ENCODE measurements around the gene ZFAND3.

ZFAND3 gene

DNA sequence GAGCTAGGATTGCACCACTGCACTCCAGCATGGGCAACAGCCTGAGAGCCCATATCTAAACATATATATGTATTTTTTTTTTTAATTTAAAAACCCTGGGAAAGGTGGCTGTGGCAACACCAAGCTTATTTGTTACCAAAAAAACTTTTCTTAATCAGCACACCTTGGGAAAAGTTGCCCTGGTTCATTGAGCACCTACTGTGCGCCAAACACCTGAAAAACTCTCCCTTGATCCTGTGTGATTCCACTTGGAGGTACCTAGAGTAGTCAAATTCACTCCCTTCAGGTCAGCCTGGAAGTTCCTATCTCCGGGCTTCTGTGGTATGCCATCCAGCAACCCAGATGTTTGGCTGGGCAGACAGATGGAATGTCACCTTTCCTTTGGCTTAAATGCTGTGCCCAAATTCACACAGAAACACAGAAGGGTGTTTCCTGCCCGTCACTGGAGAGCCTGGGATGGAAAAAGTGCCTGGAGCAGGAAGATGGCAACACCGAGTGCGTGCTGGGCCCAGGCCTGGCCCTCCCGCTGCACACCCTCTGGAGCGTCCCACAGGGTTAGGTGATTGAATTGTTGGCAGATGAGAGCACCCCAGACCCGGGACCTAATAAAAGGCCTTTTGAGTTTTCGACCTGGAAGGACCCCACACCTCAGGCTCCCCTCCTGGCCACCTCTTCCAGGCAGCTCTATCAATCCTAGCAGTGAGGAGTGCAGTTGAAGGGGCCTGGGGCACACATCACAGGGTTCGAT, 337.5 kb downstream of the ZFAND3 start:
- DNase-seq: no peak
- H3K9me3 ChIP-seq: no peaks in the 10 kb centered on the region
- H3K27me3 ChIP-seq: no peaks in the 10 kb centered on the region
- no peak overlapping the region for H3K4me3 ChIP-seq (ENCODE audit: low read depth, low read length)
- TF ChIP-seq, protein P1, sequence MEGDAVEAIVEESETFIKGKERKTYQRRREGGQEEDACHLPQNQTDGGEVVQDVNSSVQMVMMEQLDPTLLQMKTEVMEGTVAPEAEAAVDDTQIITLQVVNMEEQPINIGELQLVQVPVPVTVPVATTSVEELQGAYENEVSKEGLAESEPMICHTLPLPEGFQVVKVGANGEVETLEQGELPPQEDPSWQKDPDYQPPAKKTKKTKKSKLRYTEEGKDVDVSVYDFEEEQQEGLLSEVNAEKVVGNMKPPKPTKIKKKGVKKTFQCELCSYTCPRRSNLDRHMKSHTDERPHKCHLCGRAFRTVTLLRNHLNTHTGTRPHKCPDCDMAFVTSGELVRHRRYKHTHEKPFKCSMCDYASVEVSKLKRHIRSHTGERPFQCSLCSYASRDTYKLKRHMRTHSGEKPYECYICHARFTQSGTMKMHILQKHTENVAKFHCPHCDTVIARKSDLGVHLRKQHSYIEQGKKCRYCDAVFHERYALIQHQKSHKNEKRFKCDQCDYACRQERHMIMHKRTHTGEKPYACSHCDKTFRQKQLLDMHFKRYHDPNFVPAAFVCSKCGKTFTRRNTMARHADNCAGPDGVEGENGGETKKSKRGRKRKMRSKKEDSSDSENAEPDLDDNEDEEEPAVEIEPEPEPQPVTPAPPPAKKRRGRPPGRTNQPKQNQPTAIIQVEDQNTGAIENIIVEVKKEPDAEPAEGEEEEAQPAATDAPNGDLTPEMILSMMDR (IDR thresholded peaks at IDR 0.05; ENCODE audit: low read depth, low read length): no peak
- peaks cover 14% of the 10 kb centered on the region; the same call in 1 of the 2 replicates for H3K36me3 ChIP-seq
- H3K4me1 ChIP-seq: no peaks in the 10 kb centered on the region

DNA sequence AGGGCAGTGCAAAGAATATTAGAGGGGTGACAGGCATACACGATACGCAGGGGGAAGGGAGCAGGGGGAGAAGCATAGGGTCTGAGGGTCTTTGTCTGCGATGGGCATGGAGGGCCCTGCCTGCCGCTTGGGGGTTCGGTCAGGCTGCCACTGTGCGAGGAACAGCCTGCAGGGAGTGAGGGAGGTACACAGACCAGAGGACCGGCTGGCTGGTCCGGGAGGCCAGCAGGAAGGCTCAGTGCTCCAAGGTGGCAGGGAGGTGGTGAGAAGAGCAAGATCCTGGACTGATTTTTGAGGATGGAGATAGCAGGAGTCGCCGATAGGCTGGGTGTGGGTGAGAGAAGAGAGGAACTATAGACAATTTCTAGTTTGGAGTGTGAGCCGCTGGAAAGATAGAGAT, 338.4 kb downstream of the ZFAND3 start:
- no peak overlapping the region for H3K4me3 ChIP-seq (ENCODE audit: low read depth, low read length)
- H3K4me1 ChIP-seq: no peaks in the 10 kb centered on the region
- no peaks in the 10 kb centered on the region for H3K27me3 ChIP-seq
- H3K9me3 ChIP-seq: no peaks in the 10 kb centered on the region
- peaks cover 5% of the 10 kb centered on the region; the same call in 1 of the 2 replicates for H3K36me3 ChIP-seq
- DNase-seq: no peak
- TF ChIP-seq, protein P1 (IDR thresholded peaks at IDR 0.05; ENCODE audit: low read depth, low read length): no peak

DNA sequence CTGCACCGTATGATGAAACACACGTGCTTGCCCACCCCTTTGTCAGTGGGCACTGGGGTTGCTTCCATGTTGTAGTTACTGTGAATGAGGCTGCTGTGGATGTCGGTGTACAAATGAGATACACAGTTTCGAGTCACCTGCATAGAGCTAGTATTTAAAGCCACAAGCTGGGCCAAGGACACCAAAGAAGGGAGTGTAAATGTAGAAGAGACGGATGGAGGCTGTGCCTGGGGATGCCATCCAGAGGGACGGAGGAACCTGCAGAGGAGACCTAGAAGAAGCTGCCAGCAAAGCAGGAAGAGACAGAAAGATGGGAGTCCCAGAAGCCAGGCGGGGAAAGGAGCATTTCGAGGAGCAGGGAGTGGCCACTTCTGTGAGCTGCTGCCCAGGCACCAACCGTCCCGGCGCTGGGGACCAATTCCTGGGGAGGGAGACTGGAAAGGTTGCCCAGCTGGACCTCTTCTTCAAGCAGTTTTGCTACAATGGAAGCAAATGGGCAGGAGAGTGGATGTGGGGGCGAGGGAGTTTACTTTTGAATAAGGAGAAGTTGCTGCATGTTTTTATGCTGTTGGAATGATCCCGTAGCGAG, 339.3 kb downstream of the ZFAND3 start:
- Histone ChIP-seq H3K27me3 (no peaks in the 10 kb centered on the region), H3K36me3 (no peaks in the 10 kb centered on the region), H3K9me3 (no peaks in the 10 kb centered on the region), H3K4me1 (no peaks in the 10 kb centered on the region), H3K4me3 (ENCODE audit: low read depth, low read length) (no peak overlapping the region)
- TF ChIP-seq, protein P1 (IDR thresholded peaks at IDR 0.05; ENCODE audit: low read depth, low read length): no peak
- no peak for DNase-seq

DNA sequence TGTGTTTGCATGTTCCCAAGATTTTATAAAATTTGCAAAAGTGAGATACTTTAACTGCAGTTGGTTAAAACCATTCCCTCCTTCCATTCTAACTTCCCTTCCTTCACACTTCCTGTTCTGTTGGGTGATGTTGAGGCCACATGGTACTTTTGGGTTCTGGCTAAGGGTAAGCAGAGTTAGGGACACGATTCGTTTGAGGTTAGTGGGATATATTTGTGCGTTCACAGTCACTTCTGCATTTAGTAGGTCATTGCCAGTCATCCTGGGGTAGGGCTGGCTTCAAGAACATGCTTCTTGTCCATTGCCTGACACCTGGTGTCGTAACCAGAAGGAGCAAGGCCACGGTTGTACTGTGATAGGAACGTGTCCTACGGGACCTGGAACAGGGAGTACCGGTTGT, 340.1 kb downstream of the ZFAND3 start:
- no peaks in the 10 kb centered on the region for H3K4me1 ChIP-seq
- TF ChIP-seq, protein P1 (IDR thresholded peaks at IDR 0.05; ENCODE audit: low read depth, low read length): no peak
- no peaks in the 10 kb centered on the region for H3K36me3 ChIP-seq
- H3K9me3 ChIP-seq: no peaks in the 10 kb centered on the region
- no peak overlapping the region for H3K4me3 ChIP-seq (ENCODE audit: low read depth, low read length)
- no peak for DNase-seq
- H3K27me3 ChIP-seq: no peaks in the 10 kb centered on the region

DNA sequence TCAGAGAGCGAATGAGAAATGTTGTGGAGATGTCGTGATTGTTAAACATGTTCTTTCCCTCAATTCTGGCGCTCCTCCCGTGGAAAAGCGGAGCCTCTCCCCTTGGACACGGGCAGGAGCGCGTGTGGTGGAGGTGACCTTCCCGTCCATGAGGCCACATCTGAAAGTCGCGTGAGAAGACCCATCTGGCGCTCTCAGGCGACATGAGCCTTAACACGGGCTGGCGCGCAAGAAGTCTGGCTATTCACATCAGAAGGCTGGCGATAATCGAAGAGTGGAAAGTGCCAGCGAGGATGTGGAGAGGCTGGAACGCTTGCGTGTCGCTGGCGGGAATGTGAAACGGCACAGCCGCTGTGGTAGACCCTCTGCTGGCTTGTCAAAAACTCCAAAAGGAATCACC, 341.3 kb downstream of the ZFAND3 start:
- DNase-seq: no peak
- no peak overlapping the region for H3K4me3 ChIP-seq (ENCODE audit: low read depth, low read length)
- no peaks in the 10 kb centered on the region for H3K36me3 ChIP-seq
- TF ChIP-seq, protein P1 (IDR thresholded peaks at IDR 0.05; ENCODE audit: low read depth, low read length): no peak
- H3K9me3 ChIP-seq: no peaks in the 10 kb centered on the region
- H3K4me1 ChIP-seq: no peaks in the 10 kb centered on the region
- H3K27me3 ChIP-seq: no peaks in the 10 kb centered on the region

DNA sequence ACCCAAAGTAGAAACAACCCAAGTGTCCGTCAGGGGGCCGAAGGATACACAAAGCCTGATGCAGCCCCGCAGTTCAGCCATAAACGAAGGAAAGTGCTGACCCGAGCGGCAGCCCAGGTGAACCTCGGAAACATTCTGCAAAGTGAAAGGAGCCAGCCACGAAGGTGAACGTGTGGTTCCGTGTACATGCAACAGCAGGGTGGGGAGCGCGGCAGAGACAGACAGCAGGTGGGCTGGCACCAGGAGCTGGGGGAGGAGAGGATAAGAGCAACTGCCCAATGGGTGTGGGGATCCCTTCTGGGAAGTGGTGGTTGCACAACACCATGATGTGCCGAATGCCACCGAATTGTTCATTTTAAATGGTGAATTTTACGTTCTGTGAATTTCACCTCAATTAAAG, 341.8 kb downstream of the ZFAND3 start:
- DNase-seq: no peak
- H3K36me3 ChIP-seq: no peaks in the 10 kb centered on the region
- H3K4me1 ChIP-seq: no peaks in the 10 kb centered on the region
- H3K9me3 ChIP-seq: no peaks in the 10 kb centered on the region
- H3K4me3 ChIP-seq (ENCODE audit: low read depth, low read length): no peak overlapping the region
- TF ChIP-seq, protein P1 (IDR thresholded peaks at IDR 0.05; ENCODE audit: low read depth, low read length): no peak
- H3K27me3 ChIP-seq: no peaks in the 10 kb centered on the region
